Measurements from ENCODE around the gene ARVCF. TPM values are rescaled to one million over a fixed set of nuclear protein-coding genes. Genes with fewer than 3 reads are reported as not detected.

The ARVCF gene
- total and polyA plus RNA-seq, 4 donors: 15.4 to 102 (median 62.1) TPM

DNA sequence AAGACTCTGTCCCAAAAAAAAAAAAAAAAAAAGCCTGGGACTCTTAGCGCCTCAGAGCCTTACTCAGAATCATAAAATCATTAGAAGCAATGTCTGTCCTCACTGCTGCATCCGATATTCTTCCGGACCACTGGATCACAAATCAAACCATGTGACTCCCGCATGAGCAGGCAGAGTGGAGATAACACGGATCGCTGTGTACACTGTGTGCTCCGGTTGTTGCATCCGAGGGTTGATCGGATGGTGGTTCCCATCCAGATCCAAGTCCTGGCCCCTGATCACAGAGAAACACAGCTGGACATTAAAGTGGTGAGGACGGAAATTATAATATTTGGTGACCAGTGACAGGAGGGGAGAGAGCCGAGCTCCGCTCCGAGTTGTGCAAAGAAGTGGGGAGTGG lies 65.3 kb downstream of the ARVCF start:
- DNase-seq (peak in 1 of 2 donors; percentile 50), ATAC-seq (ENCODE audit: low FRiP score) (no peak)
- H3K9me3 ChIP-seq (ENCODE audit: control insufficient read depth, low read length): no peaks in the 10 kb centered on the region
- 87 to 88% methylated on average over 13 of the region's 13 CpGs for WGBS, 2 donors
- H3K4me1 ChIP-seq (ENCODE audit: control insufficient read depth in 1 of 2, insufficient read depth in 2 of 2, low read length in 2 of 2): no peaks in the 10 kb centered on the region
- no peak overlapping the region for H3K27ac ChIP-seq (ENCODE audit: low read depth in 1 of 2, low read length in 2 of 2)
- intact Hi-C loops (cut with DNase I): no loop called here
- H3K4me3 ChIP-seq (ENCODE audit: low read length in 2 of 2): no peak overlapping the region
- no peaks in the 10 kb centered on the region for H3K27me3 ChIP-seq (ENCODE audit: control insufficient read depth in 1 of 2, insufficient read depth in 2 of 2, low read length in 1 of 2)
- H3K36me3 ChIP-seq (ENCODE audit: control insufficient read depth in 1 of 2, insufficient read depth in 2 of 2, low read length in 1 of 2): no peaks in the 10 kb centered on the region

DNA sequence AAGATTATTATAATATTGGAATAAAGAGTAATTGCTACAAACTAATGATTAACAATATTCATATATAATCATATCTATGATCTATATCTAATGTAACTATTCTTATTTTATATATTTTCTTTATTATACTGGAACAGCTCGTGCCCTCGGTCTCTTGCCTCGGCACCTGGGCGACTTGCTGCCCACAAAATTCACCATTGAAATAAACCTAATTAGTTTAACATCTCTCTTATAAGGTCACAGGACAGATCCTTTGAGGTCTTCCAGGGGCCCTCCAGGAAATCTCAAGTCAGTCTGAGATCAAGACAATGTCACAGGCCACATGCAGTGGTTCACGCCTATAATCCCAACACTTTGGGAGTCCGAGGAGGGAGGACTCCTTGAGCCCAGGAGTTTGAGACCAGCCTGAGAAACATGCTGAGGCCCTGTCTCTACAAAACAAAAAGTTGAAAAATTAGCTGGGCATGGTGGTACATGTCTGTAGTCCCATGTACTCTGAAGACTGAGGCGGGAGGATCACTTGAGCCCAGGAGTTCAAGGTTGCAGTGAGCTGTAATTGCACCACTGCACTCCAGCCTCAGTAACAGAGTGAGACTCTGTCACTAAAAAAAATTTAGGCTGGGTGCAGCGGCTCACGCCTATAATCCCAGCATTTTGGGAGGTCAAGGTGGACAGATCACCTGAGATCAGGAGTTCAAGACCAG lies 68.4 kb downstream of the ARVCF start:
- DNase-seq (peak in 1 of 2 donors; percentile 55), ATAC-seq (ENCODE audit: low FRiP score) (no peak)
- no peak overlapping the region for H3K27ac ChIP-seq (ENCODE audit: low read depth in 1 of 2, low read length in 2 of 2)
- intact Hi-C loops (cut with DNase I): no loop called here
- H3K9me3 ChIP-seq (ENCODE audit: control insufficient read depth, low read length): no peaks in the 10 kb centered on the region
- no peaks in the 10 kb centered on the region for H3K27me3 ChIP-seq (ENCODE audit: control insufficient read depth in 1 of 2, insufficient read depth in 2 of 2, low read length in 1 of 2)
- H3K4me1 ChIP-seq (ENCODE audit: control insufficient read depth in 1 of 2, insufficient read depth in 2 of 2, low read length in 2 of 2): peaks cover 0 to 6% of the 10 kb centered on the region in 2 donors
- 68% methylated on average over 9 of the region's 9 CpGs for WGBS, 2 donors
- H3K4me3 ChIP-seq (ENCODE audit: low read length in 2 of 2): no peak overlapping the region
- no peaks in the 10 kb centered on the region for H3K36me3 ChIP-seq (ENCODE audit: control insufficient read depth in 1 of 2, insufficient read depth in 2 of 2, low read length in 1 of 2)

DNA sequence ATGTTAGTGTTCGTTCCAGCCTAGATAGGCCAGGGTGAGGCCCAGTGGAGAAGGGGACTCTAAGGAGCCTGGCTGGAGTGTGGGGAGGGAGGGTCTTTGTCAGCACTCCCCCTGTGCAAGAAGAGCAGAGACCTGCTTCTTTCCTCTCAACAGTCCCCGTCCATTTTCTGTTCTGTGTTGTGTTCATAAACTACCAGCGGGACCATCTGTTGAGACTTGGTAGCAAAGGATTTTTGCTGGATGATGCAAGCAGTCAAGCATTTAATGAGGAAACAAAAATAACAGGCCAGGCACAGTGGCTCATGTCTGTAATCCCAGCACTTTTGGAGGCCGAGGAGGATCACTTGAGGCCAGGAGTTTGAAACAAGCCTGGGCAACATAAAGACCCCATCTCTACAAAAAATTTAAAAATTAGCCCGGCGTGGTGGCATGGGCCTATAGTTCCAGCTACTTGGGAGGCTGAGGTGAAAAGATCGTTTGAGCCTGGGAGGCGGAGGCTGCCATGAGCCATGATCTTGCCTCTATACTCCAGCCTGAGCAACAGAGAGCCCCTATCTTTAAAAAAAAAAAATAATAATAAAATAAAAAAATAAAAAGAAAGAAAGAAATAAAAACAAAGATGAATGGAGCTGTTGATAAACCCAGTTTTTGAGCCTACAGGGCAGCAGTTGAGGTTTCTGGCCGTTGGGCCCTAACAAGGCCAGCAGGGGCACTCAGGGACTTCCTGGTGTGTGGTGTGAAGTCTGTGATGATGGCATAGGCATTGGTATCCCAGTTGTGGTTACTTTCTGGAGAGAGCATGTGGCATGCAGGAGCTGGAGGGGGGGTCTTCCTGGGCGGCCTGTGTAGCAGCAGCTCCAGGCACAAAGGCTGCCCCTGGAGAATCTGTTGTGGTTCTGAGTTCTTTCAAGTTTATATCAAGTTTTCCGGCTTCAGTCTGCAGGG lies 73.3 kb downstream of the ARVCF start:
- no peaks in the 10 kb centered on the region for H3K27me3 ChIP-seq (ENCODE audit: control insufficient read depth in 1 of 2, insufficient read depth in 2 of 2, low read length in 1 of 2)
- H3K4me1 ChIP-seq (ENCODE audit: control insufficient read depth in 1 of 2, insufficient read depth in 2 of 2, low read length in 2 of 2): peaks cover 2 to 6% of the 10 kb centered on the region in 2 donors
- peak; percentile 78 for ATAC-seq (ENCODE audit: low FRiP score)
- H3K36me3 ChIP-seq (ENCODE audit: control insufficient read depth in 1 of 2, insufficient read depth in 2 of 2, low read length in 1 of 2): no peaks in the 10 kb centered on the region
- peak overlapping the region in 1 of 2 donors; percentile 54 for H3K4me3 ChIP-seq (ENCODE audit: low read length in 2 of 2)
- intact Hi-C loops (cut with DNase I): no loop called here
- no peaks in the 10 kb centered on the region for H3K9me3 ChIP-seq (ENCODE audit: control insufficient read depth, low read length)
- H3K27ac ChIP-seq (ENCODE audit: low read depth in 1 of 2, low read length in 2 of 2): peak overlapping the region; percentile 94 to 100
- peak in 1 of 2 donors; percentile 50 for DNase-seq
- 23 to 25% methylated on average over 11 of the region's 11 CpGs for WGBS, 2 donors

DNA sequence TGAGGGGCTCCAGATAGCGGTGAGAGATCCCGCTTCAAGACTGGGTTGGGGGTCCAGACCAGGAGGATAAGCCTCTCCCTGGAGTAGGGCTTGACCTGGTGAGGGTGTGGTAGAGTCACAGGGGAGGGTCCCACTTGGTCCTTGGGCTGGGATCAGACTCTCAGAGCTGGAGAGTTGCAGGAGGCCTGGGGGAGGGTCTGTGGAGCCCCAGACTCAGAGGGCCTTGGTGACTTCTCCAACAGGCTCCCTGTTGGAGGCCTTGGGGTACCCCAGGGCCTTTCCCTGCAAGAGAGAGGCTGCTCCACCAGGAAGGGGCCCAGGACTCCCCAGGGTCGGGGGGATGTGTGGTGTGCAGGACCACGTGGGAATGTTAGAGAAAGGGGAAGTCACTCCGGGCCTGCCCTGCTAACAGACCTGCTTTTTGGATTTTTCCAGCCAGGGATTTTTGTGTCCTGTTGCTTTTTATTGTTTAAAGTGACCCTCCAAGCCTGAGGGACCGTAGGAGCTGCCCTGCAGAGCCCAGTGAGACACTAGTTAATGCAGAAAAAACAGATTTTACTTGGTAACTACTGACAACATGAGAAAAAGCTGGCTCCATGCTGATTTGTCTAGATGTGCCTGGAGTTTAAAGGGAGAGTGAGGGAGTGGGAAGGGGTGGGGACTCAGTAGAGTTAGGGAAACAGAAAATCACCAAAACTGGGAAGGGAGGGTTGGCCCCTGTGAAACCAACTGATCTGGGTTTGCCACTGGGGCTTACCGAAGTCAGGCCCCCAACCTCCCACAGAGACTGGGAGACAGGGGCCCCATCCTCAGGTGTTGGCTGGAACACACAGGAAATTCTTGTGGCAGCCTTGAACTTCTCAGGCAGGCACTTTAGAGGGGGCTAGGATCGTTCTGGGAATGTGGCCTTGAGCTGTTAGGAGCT lies 74.2 kb downstream of the ARVCF start:
- Histone ChIP-seq H3K4me3 (ENCODE audit: low read length in 2 of 2) (peak overlapping the region; percentile 54 to 92), H3K27ac (ENCODE audit: low read depth in 1 of 2, low read length in 2 of 2) (peak overlapping the region; percentile 94 to 97), H3K4me1 (ENCODE audit: control insufficient read depth in 1 of 2, insufficient read depth in 2 of 2, low read length in 2 of 2) (peaks cover 2 to 6% of the 10 kb centered on the region in 2 donors), H3K9me3 (ENCODE audit: control insufficient read depth, low read length) (no peaks in the 10 kb centered on the region), H3K27me3 (ENCODE audit: control insufficient read depth in 1 of 2, insufficient read depth in 2 of 2, low read length in 1 of 2) (no peaks in the 10 kb centered on the region), H3K36me3 (ENCODE audit: control insufficient read depth in 1 of 2, insufficient read depth in 2 of 2, low read length in 1 of 2) (no peaks in the 10 kb centered on the region)
- ATAC-seq (ENCODE audit: low FRiP score) (peak; percentile 88), DNase-seq (peak in 1 of 2 donors; percentile 61)
- WGBS, 2 donors: 1 to 2% methylated on average over 8 of the region's 8 CpGs
- intact Hi-C loops (cut with DNase I): no loop called here

DNA sequence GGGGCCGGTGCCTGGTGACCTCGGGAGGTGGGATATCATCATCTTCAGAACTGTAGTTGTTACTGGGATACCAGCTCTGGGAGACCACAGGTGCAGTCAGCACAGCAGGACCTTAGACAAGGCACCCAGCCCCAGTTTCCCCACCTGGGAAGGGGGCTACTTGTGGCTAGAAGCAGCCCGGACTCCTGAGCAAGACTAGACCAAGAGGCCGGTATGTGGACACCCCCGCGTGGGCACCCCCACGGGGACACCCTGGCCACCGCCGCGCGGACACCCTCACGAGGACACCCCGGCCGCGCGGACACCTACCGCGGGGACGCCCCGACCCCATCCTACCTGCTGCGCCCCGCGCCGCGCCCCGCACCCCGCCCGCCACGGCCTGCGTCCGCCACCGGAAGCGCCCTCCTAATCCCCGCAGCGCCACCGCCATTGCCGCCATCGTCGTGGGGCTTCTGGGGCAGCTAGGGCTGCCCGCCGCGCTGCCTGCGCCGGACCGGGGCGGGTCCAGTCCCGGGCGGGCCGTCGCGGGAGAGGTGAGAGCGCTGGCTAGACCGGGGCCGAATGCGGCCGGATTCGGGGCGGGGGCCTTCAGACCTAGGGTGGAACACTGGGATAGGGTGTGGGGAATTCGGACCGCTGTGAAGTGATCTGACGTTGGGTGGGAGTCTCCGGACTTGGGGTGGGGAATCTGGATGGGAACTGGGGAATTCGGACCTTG lies 75.1 kb downstream of the ARVCF start, which contains the start of the genes COMT and TXNRD2:
COMT (plus strand) TSS at position 408 of the 718 bp plus-strand sequence. CDS start 20,755 bp downstream, outside the sequence.
TXNRD2 (minus strand) TSS at position 454 of the 718 bp plus-strand sequence; CDS start at position 439, 15 bp downstream.
- intact Hi-C loops (cut with DNase I): no loop called here
- 0 to 1% methylated on average over 54 to 63 of the region's 63 CpGs for WGBS, 2 donors

GRCh38 chr22:19940536-19941364 lies 75.9 kb downstream of the ARVCF start:
- no peaks in the 10 kb centered on the region for H3K9me3 ChIP-seq (ENCODE audit: control insufficient read depth, low read length)
- H3K27me3 ChIP-seq (ENCODE audit: control insufficient read depth in 1 of 2, insufficient read depth in 2 of 2, low read length in 1 of 2): no peaks in the 10 kb centered on the region
- intact Hi-C loops (cut with DNase I): no loop called here
- no peaks in the 10 kb centered on the region for H3K36me3 ChIP-seq (ENCODE audit: control insufficient read depth in 1 of 2, insufficient read depth in 2 of 2, low read length in 1 of 2)
- H3K4me1 ChIP-seq (ENCODE audit: control insufficient read depth in 1 of 2, insufficient read depth in 2 of 2, low read length in 2 of 2): peaks cover 2 to 6% of the 10 kb centered on the region in 2 donors
- H3K4me3 ChIP-seq (ENCODE audit: low read length in 2 of 2): peak overlapping the region; percentile 54 to 92
- DNase-seq: peak; percentile 49 to 78
- WGBS, 2 donors: 58 to 59% methylated on average over 21 of the region's 21 CpGs
- ATAC-seq (ENCODE audit: low FRiP score): peak; percentile 2
- peak overlapping the region in 1 of 2 donors; percentile 38 for H3K27ac ChIP-seq (ENCODE audit: low read depth in 1 of 2, low read length in 2 of 2)

More for the DNA sequence above, 75.1 kb downstream of the ARVCF start, which contains the start of the genes COMT and TXNRD2:
- Histone ChIP-seq H3K36me3 (ENCODE audit: control insufficient read depth in 1 of 2, insufficient read depth in 2 of 2, low read length in 1 of 2) (no peaks in the 10 kb centered on the region), H3K4me3 (ENCODE audit: low read length in 2 of 2) (peak within 1 kb of the TSS; percentile 54 to 92), H3K27me3 (ENCODE audit: control insufficient read depth in 1 of 2, insufficient read depth in 2 of 2, low read length in 1 of 2) (no peaks in the 10 kb centered on the region), H3K9me3 (ENCODE audit: control insufficient read depth, low read length) (no peaks in the 10 kb centered on the region), H3K4me1 (ENCODE audit: control insufficient read depth in 1 of 2, insufficient read depth in 2 of 2, low read length in 2 of 2) (peaks cover 2 to 6% of the 10 kb centered on the region in 2 donors), H3K27ac (ENCODE audit: low read depth in 1 of 2, low read length in 2 of 2) (peak within 1 kb of the TSS; percentile 94 to 97)
- ATAC-seq (ENCODE audit: low FRiP score) (peak; percentile 92), DNase-seq (peak; percentile 84 to 92)
